ENCODE results near the gene SPATA32. TPM values are rescaled to one million over a fixed set of nuclear protein-coding genes. Genes with fewer than 3 reads are reported as not detected.

Gene SPATA32
- total RNA-seq, 1 donor from 2014 or later: not detected

- peaks cover 4% of the 10 kb centered on the region for H3K9me3 Mint-ChIP-seq
- H3K36me3 Mint-ChIP-seq: peaks cover 13% of the 10 kb centered on the region
- peaks cover 41% of the 10 kb centered on the region for H3K4me1 Mint-ChIP-seq (ENCODE audit: unreplicated experiment)
- no peak overlapping the region for H3K4me3 Mint-ChIP-seq
- no peak for TF ChIP-seq CTCF (conservative IDR thresholded peaks at IDR 0.05)
- no peak overlapping the region for H3K27ac Mint-ChIP-seq
- no peaks in the 10 kb centered on the region for H3K27me3 Mint-ChIP-seq
- no peak for DNase-seq (ENCODE audit: extremely low spot score, unreplicated experiment)
These were observed 34.9 kb upstream of the SPATA32 start for GRCh38 chr17:45296833-45297124.

- Mint-ChIP-seq H3K4me1 (ENCODE audit: unreplicated experiment) (peaks cover 47% of the 10 kb centered on the region), H3K27me3 (no peaks in the 10 kb centered on the region), H3K9me3 (peaks cover 4% of the 10 kb centered on the region), H3K36me3 (peaks cover 13% of the 10 kb centered on the region), H3K4me3 (no peak overlapping the region), H3K27ac (no peak overlapping the region)
- no peak for DNase-seq (ENCODE audit: extremely low spot score, unreplicated experiment)
- no peak for TF ChIP-seq CTCF (conservative IDR thresholded peaks at IDR 0.05)
These were observed 34.3 kb upstream of the SPATA32 start for GRCh38 chr17:45296003-45296832.

- H3K9me3 Mint-ChIP-seq: peaks cover 4% of the 10 kb centered on the region
- H3K36me3 Mint-ChIP-seq: peaks cover 13% of the 10 kb centered on the region
- peak overlapping the region; percentile 43 for H3K27ac Mint-ChIP-seq
- no peak overlapping the region for H3K4me3 Mint-ChIP-seq
- DNase-seq (ENCODE audit: extremely low spot score, unreplicated experiment): no peak
- no peak for TF ChIP-seq CTCF (conservative IDR thresholded peaks at IDR 0.05)
- peaks cover 43% of the 10 kb centered on the region for H3K4me1 Mint-ChIP-seq (ENCODE audit: unreplicated experiment)
- no peaks in the 10 kb centered on the region for H3K27me3 Mint-ChIP-seq
These were observed 32.6 kb upstream of the SPATA32 start for GRCh38 chr17:45294506-45294905.

- H3K27me3 Mint-ChIP-seq: no peaks in the 10 kb centered on the region
- H3K4me1 Mint-ChIP-seq (ENCODE audit: unreplicated experiment): peaks cover 34% of the 10 kb centered on the region
- no peak for DNase-seq (ENCODE audit: extremely low spot score, unreplicated experiment)
- no peak overlapping the region for H3K4me3 Mint-ChIP-seq
- H3K9me3 Mint-ChIP-seq: peaks cover 4% of the 10 kb centered on the region
- peak overlapping the region; percentile 43 for H3K27ac Mint-ChIP-seq
- no peak for TF ChIP-seq CTCF (conservative IDR thresholded peaks at IDR 0.05)
- H3K36me3 Mint-ChIP-seq: peaks cover 7% of the 10 kb centered on the region
These were observed 31.7 kb upstream of the SPATA32 start for GRCh38 chr17:45293413-45294211.

DNA sequence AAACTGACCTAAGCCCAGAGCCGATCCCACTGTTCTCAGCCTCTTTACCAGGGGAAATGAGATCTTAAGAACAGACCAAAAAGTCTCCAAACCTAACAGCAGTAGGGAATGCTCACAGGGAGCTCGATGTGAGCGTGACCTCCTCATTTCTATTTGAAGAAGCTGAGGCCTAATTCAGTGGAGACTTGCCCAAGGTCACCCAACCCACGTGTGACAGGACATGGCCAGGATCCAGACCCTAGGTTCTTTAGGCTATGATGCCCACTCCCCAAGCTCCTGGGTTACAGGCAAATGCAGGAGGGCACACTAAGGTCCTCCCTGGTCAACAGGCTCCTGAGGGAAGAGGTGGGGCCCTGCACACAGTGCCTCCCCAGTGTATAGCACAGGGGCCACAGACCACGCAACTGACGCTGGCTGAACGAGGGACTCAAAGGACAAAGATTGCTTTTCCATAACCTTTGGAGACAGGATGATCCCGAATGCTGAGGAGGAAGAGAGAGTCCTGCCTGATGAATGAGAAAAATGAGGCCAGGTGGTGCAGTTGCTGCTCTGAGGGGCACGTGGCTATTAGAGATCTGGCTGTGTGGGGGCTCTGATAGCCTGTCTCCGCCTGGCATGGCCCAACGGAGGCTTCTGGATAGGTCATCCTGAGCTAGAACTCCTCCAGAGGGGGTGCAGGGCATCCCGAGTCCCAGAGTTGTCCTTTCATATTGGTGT, 31.0 kb upstream of the SPATA32 start:
- peaks cover 4% of the 10 kb centered on the region for H3K9me3 Mint-ChIP-seq
- H3K4me1 Mint-ChIP-seq (ENCODE audit: unreplicated experiment): peaks cover 28% of the 10 kb centered on the region
- no peak for DNase-seq (ENCODE audit: extremely low spot score, unreplicated experiment)
- H3K27me3 Mint-ChIP-seq: no peaks in the 10 kb centered on the region
- no peak overlapping the region for H3K4me3 Mint-ChIP-seq
- TF ChIP-seq CTCF (conservative IDR thresholded peaks at IDR 0.05): no peak
- peaks cover 5% of the 10 kb centered on the region for H3K36me3 Mint-ChIP-seq
- peak overlapping the region; percentile 13 for H3K27ac Mint-ChIP-seq
